NCI-H1105 (cell line): ENCODE results near the gene PRDM16.

ENCODE experiments used
- DNase-seq: peaks from one replicate; lab custom pipeline; 2025; lab: John Stamatoyannopoulos, UW

PRDM16 gene

GRCh38 chr1:3206696-3207095, 137.7 kb downstream of the PRDM16 start:
- DNase-seq: no peak

- no peak for DNase-seq
Measured at GRCh38 chr1:3207217-3207848, 138.3 kb downstream of the PRDM16 start.

- DNase-seq: no peak
Measured at GRCh38 chr1:3208819-3209200, 139.8 kb downstream of the PRDM16 start.

- DNase-seq: no peak
Measured at GRCh38 chr1:3209201-3209600, 140.2 kb downstream of the PRDM16 start.

GRCh38 chr1:3211582-3212375, 142.8 kb downstream of the PRDM16 start:
- DNase-seq: no peak

- DNase-seq: no peak
Measured at GRCh38 chr1:3212453-3213355, 143.7 kb downstream of the PRDM16 start.

GRCh38 chr1:3213730-3214129, 144.7 kb downstream of the PRDM16 start:
- no peak for DNase-seq

GRCh38 chr1:3215198-3216014, 146.4 kb downstream of the PRDM16 start:
- no peak for DNase-seq

- no peak for DNase-seq
Measured at GRCh38 chr1:3216015-3216391, 147.0 kb downstream of the PRDM16 start.

- no peak for DNase-seq
Measured at GRCh38 chr1:3217181-3217641, 148.2 kb downstream of the PRDM16 start.

GRCh38 chr1:3217979-3218679, 149.1 kb downstream of the PRDM16 start:
- DNase-seq: no peak

- DNase-seq: no peak
Measured at GRCh38 chr1:3219005-3219790, 150.2 kb downstream of the PRDM16 start.

GRCh38 chr1:3219791-3220467, 150.9 kb downstream of the PRDM16 start:
- no peak for DNase-seq

GRCh38 chr1:3221112-3222041, 152.4 kb downstream of the PRDM16 start:
- no peak for DNase-seq

- peak; percentile 55 for DNase-seq
Measured at GRCh38 chr1:3222042-3222692, 153.2 kb downstream of the PRDM16 start.

GRCh38 chr1:3225661-3226060, 156.7 kb downstream of the PRDM16 start:
- DNase-seq: no peak

GRCh38 chr1:3226191-3226590, 157.2 kb downstream of the PRDM16 start:
- DNase-seq: no peak
